HG03175 (cell line): ENCODE data around the gene LRP1-AS.

Experiments
- ATAC-seq: cut with Tn5 transposase; IDR thresholded peaks from one replicate; pipeline ENCODE4 v1.9.1; 2021; ENCODE audit warnings: mild to moderate bottlenecking, moderate library complexity; ENCODE audit not compliant: unreplicated experiment

Gene LRP1-AS

GRCh38 chr12:57099766-57100165 lies 47.7 kb downstream of the LRP1-AS start:
- ATAC-seq: no peak

- ATAC-seq: no peak
Observed at GRCh38 chr12:57099047-57099714, 48.2 kb downstream of the LRP1-AS start.

- no peak for ATAC-seq
Observed at GRCh38 chr12:57098546-57098945, 48.9 kb downstream of the LRP1-AS start.

GRCh38 chr12:57097554-57097835 lies 49.9 kb downstream of the LRP1-AS start:
- no peak for ATAC-seq

GRCh38 chr12:57096748-57097553 lies 50.5 kb downstream of the LRP1-AS start:
- no peak for ATAC-seq

- ATAC-seq: no peak
Observed at GRCh38 chr12:57096099-57096572, 51.3 kb downstream of the LRP1-AS start.

GRCh38 chr12:57095440-57095839 lies 52.0 kb downstream of the LRP1-AS start:
- ATAC-seq: no peak
